Activated CD4-positive, alpha-beta T cell treated with anti-CD3 and anti-CD28 coated beads, Interleukin-2, amount 50 U/mL, for 4 hours (primary cell): ENCODE results near the gene ASAP2.

ENCODE experiments used
- DNase-seq, 2 experiments: peaks; one replicate each; pipeline ENCODE4 v3.0.0-alpha.2; 2020

ASAP2 gene

GRCh38 chr2:9300214-9300613 is 93.6 kb downstream of the ASAP2 start:
- DNase-seq, result no peak

- DNase-seq, result no peak
Measured at GRCh38 chr2:9300829-9301453, 94.3 kb downstream of the ASAP2 start.

GRCh38 chr2:9302755-9303154 is 96.1 kb downstream of the ASAP2 start:
- DNase-seq, result no peak

GRCh38 chr2:9303528-9304225 is 97.1 kb downstream of the ASAP2 start:
- no peak for DNase-seq

- DNase-seq, result no peak
Measured at GRCh38 chr2:9306911-9307310, 100.3 kb downstream of the ASAP2 start.

GRCh38 chr2:9307535-9307934 is 100.9 kb downstream of the ASAP2 start:
- DNase-seq, result no peak

- no peak for DNase-seq
Measured at GRCh38 chr2:9308186-9308955, 101.8 kb downstream of the ASAP2 start.

GRCh38 chr2:9309147-9309546 is 102.5 kb downstream of the ASAP2 start:
- no peak for DNase-seq

GRCh38 chr2:9310377-9310776 is 103.8 kb downstream of the ASAP2 start:
- no peak for DNase-seq

- DNase-seq, result no peak
Measured at GRCh38 chr2:9310798-9311197, 104.2 kb downstream of the ASAP2 start.

- DNase-seq, result no peak
Measured at GRCh38 chr2:9311488-9311887, 104.9 kb downstream of the ASAP2 start.

- DNase-seq, result no peak
Measured at GRCh38 chr2:9312591-9312990, 106.0 kb downstream of the ASAP2 start.

- no peak for DNase-seq
Measured at GRCh38 chr2:9313443-9313842, 106.8 kb downstream of the ASAP2 start.

GRCh38 chr2:9315280-9315847 is 108.8 kb downstream of the ASAP2 start:
- DNase-seq, result no peak

- no peak for DNase-seq
Measured at GRCh38 chr2:9317559-9317958, 110.9 kb downstream of the ASAP2 start.

GRCh38 chr2:9318461-9319337 is 112.1 kb downstream of the ASAP2 start:
- no peak for DNase-seq

- no peak for DNase-seq
Measured at GRCh38 chr2:9319338-9319715, 112.7 kb downstream of the ASAP2 start.

- no peak for DNase-seq
Measured at GRCh38 chr2:9322576-9322975, 116.0 kb downstream of the ASAP2 start.

- DNase-seq, result no peak
Measured at GRCh38 chr2:9325428-9325827, 118.8 kb downstream of the ASAP2 start.

- no peak for DNase-seq
Measured at GRCh38 chr2:9326975-9327374, 120.4 kb downstream of the ASAP2 start.

- no peak for DNase-seq
Measured at GRCh38 chr2:9327873-9328352, 121.3 kb downstream of the ASAP2 start.

GRCh38 chr2:9328931-9329330 is 122.3 kb downstream of the ASAP2 start:
- no peak for DNase-seq

GRCh38 chr2:9329497-9329896 is 122.9 kb downstream of the ASAP2 start:
- no peak for DNase-seq
